Thoracic aorta (tissue), 2 donors: ENCODE results near the gene DYNC1LI1. TPM values are rescaled to one million over a fixed set of nuclear protein-coding genes. Genes with fewer than 3 reads are reported as not detected.
"Not testable (repeated sequence)": the region's sequence is repeated elsewhere in the genome, so short reads cannot be mapped to it uniquely, and the experiment has no call there.

Source experiments
- ATAC-seq: fragments of 150-250 bp; one replicate; pipeline ENCODE4 v1.8.0; 2017; ENCODE audit warnings: low read depth; ENCODE audit not compliant: insufficient number of reproducible peaks, low FRiP score
- DNase-seq: peaks from one replicate; pipeline ENCODE4 v3.0.0-alpha.2; 2020; ENCODE audit warnings: low spot score
- H3K27ac ChIP-seq, 2 donors: fragments of 200-600 bp; sonication (generic); 1 replicate in 1 of 2; 2 replicates in 1 of 2; pipeline ENCODE4 v1.5.1; 2016; ENCODE audit warnings: mild to moderate bottlenecking in 2 of 2, moderate library complexity in 2 of 2
- H3K27me3 ChIP-seq: fragments of 200-600 bp; sonication (generic); replicated peaks from 2 replicates; pipeline ENCODE4 v1.6.0; 2016; ENCODE audit warnings: mild to moderate bottlenecking; ENCODE audit not compliant: insufficient read depth
- H3K36me3 ChIP-seq: fragments of 200-600 bp; sonication (generic); one replicate; pipeline ENCODE4 v1.5.1; 2016
- H3K4me1 ChIP-seq, 2 donors: fragments of 200-600 bp; sonication (generic); 1 replicate in 1 of 2; 2 replicates in 1 of 2; pipeline versions ENCODE4 v1.5.1 to v1.6.0; 2016; ENCODE audit warnings: low read depth in 2 of 2, mild to moderate bottlenecking in 1 of 2; ENCODE audit not compliant: control insufficient read depth in 1 of 2
- H3K4me3 ChIP-seq: fragments of 200-600 bp; sonication (generic); 2 replicates; pipeline ENCODE4 v1.5.1; 2016; ENCODE audit warnings: mild to moderate bottlenecking
- H3K9me3 ChIP-seq: fragments of 200-600 bp; sonication (generic); 2 replicates; pipeline ENCODE4 v1.5.1; 2016
- total RNA-seq, 2 donors: library from RNA; depleted of rRNA; stranded (reverse); fragments of >200 nt; gene quantifications; one replicate each; pipeline versions ENCODE4 v1.1.0 to v1.2.3, GENCODE V29; 2016
- TF ChIP-seq, protein P1 (sequence below): fragments of 200-600 bp; sonication (generic); IDR thresholded peaks from one replicate; pipeline ENCODE4 v1.5.1; 2019; ENCODE audit warnings: antibody characterized with exemption

Gene DYNC1LI1
- total RNA-seq, 2 donors from 2014 or later: 28.3 to 44.4 TPM

DNA sequence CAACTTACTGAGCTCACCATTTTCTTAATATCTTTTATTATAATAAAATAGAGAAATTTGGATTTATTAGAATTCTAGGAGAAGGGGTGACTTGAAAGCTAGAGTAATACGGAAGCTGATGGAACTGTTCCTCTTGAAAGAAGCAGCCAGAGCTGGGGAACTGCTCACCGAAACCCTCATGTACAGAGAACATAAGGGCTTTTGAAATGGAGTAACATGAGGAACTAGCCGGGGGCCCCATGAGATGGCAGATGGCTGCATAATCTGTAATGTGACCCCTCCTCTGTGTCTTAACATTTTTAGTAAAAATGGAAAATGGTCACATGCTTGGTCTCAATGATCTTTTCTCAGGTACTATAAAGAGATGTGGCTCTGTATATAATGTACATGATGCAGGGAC is 15.7 kb upstream of the DYNC1LI1 start:
- H3K9me3 ChIP-seq: no peaks in the 10 kb centered on the region
- TF ChIP-seq, protein P1, sequence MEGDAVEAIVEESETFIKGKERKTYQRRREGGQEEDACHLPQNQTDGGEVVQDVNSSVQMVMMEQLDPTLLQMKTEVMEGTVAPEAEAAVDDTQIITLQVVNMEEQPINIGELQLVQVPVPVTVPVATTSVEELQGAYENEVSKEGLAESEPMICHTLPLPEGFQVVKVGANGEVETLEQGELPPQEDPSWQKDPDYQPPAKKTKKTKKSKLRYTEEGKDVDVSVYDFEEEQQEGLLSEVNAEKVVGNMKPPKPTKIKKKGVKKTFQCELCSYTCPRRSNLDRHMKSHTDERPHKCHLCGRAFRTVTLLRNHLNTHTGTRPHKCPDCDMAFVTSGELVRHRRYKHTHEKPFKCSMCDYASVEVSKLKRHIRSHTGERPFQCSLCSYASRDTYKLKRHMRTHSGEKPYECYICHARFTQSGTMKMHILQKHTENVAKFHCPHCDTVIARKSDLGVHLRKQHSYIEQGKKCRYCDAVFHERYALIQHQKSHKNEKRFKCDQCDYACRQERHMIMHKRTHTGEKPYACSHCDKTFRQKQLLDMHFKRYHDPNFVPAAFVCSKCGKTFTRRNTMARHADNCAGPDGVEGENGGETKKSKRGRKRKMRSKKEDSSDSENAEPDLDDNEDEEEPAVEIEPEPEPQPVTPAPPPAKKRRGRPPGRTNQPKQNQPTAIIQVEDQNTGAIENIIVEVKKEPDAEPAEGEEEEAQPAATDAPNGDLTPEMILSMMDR: no peak
- DNase-seq: no peak
- H3K27ac ChIP-seq: no peak overlapping the region
- ATAC-seq: no peak
- no peaks in the 10 kb centered on the region for H3K27me3 ChIP-seq
- H3K36me3 ChIP-seq: no peaks in the 10 kb centered on the region
- H3K4me3 ChIP-seq: no peak overlapping the region
- H3K4me1 ChIP-seq: peaks cover 0 to 5% of the 10 kb centered on the region in 2 donors

DNA sequence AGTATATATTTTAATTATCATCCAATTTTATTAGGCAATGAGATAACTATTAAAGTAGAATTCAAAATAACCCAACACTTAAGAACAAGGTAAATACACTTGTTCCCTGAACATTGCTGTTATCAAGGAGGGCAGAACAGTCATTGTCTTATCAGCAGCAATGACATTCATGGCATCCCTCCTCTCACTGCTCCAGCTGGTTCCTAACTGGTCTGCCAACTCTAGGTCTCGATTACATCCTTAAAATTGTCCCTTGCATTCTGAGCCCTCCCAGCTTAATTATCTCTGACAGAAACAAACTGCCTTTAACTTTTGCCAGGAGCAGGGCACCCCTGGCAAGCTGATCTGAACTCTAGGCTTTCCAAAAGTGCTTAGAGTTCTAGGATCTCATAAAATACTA is 14.0 kb upstream of the DYNC1LI1 start:
- H3K27me3 ChIP-seq: no peaks in the 10 kb centered on the region
- no peaks in the 10 kb centered on the region for H3K36me3 ChIP-seq
- H3K4me3 ChIP-seq: no peak overlapping the region
- H3K27ac ChIP-seq: peak overlapping the region in 1 of 2 donors; percentile 1
- H3K9me3 ChIP-seq: no peaks in the 10 kb centered on the region
- H3K4me1 ChIP-seq: peaks cover 0 to 5% of the 10 kb centered on the region in 2 donors
- DNase-seq (no peak), ATAC-seq (no peak)
- TF ChIP-seq, protein P1: no peak

DNA sequence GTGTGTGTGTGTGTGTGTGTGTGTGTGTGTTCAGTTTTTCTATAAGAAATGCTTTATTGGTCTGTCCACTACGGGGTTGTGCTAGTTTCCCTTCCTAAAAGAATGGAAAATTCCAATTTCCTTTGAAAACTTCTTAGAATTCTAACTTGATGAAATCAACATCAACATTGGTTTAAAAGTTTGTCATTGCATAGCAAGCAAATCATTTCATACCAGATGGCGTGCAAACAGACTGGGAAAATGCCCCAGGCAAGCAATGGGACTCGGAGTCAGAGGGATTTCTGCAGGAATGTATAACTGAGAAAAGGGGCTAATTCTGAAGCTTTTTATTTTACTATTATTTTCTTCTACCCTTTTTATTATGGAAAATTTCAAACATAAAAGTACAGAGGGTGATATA is 13.1 kb upstream of the DYNC1LI1 start:
- H3K4me3 ChIP-seq: no peak overlapping the region
- no peaks in the 10 kb centered on the region for H3K36me3 ChIP-seq
- TF ChIP-seq, protein P1: no peak
- no peaks in the 10 kb centered on the region for H3K27me3 ChIP-seq
- peaks cover 0 to 5% of the 10 kb centered on the region in 2 donors for H3K4me1 ChIP-seq
- ATAC-seq (no peak), DNase-seq (no peak)
- H3K9me3 ChIP-seq: no peaks in the 10 kb centered on the region
- no peak overlapping the region for H3K27ac ChIP-seq

DNA sequence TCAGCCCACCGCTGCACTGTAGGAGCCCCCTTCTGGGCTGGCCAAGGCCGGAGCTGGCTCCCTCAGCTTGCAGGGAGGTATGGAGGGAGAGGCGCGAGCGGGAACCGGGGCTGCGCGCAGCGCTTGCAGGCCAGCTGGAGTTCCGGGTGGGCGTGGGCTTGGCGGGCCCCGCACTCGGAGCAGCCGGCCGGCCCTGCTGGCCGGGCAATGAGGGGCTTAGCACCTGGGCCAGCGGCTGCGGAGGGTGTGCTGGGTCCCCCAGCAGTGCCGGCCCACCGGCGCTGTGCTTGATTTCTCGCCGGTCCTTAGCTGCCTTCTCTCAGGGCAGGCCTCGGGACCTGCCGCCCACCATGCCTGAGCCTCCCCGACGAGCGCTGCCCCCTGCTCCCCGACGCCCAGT is 8.0 kb upstream of the DYNC1LI1 start:
- not testable (repeated sequence) for H3K9me3 ChIP-seq, H3K4me3 ChIP-seq, ATAC-seq, H3K27me3 ChIP-seq, DNase-seq, H3K36me3 ChIP-seq, H3K27ac ChIP-seq
- peaks cover 5 to 18% of the 10 kb centered on the region in 2 donors for H3K4me1 ChIP-seq

DNA sequence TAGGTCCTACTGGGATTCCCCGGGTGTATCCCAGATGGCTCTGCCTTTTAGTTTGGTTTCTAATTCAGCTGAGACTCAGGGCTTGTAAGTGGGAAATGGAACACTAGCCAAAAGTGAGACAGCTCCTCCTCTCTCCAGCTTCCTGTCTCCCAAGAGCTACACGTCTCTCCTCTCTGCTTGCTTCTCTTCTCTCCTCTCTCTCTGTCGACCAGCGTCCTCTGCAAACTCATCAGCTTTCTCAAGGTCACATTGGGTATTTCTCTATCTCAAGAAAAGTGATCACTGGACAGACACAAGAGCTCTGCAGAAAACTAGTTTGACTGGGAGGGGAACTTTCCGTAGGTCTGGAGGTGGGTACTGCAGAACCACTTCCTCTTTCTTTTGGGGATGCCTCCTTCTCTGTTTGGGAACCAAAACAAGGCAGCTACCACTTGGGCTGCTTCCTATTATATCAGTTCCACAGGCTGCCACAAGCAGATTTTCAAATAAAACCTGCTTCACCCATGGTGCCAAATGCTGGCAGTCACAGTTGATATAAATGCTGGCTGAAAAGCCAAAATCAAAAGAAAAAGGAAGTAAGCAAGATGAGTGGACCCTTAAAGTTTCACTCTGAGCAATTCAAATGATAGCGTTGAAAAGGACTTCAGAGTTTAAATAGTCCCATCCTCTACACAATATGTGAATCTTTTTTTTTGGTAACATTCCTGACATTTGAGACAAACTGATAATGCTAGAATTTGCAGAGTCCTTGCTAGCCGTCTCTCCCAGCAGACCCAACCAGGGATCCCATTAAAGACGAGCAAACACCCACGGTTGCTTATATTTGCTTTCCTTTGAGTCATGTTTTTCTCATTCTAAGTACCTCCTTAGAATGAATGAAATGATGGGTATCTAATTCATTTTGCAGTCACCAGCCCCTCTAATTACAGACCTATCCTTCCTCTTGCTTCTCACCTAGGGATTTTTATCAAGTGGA is 7.2 kb upstream of the DYNC1LI1 start:
- DNase-seq: no peak
- H3K4me3 ChIP-seq: peak overlapping the region; percentile 63
- TF ChIP-seq, protein P1: no peak
- peak overlapping the region; percentile 53 to 59 for H3K27ac ChIP-seq
- no peaks in the 10 kb centered on the region for H3K9me3 ChIP-seq
- no peaks in the 10 kb centered on the region for H3K36me3 ChIP-seq
- no peaks in the 10 kb centered on the region for H3K27me3 ChIP-seq
- peaks cover 5 to 18% of the 10 kb centered on the region in 2 donors for H3K4me1 ChIP-seq
- no peak for ATAC-seq
